HG02798 (cell line): ENCODE measurements around the gene TMEM168.
"Not testable (repeated sequence)": the region's sequence is repeated elsewhere in the genome, so short reads cannot be mapped to it uniquely, and the experiment has no call there.

ENCODE experiments used
- ATAC-seq: cut with Tn5 transposase; IDR thresholded peaks from one replicate; pipeline ENCODE4 v1.9.1; 2021; ENCODE audit warnings: mild to moderate bottlenecking; ENCODE audit not compliant: unreplicated experiment, poor library complexity

The TMEM168 gene

DNA sequence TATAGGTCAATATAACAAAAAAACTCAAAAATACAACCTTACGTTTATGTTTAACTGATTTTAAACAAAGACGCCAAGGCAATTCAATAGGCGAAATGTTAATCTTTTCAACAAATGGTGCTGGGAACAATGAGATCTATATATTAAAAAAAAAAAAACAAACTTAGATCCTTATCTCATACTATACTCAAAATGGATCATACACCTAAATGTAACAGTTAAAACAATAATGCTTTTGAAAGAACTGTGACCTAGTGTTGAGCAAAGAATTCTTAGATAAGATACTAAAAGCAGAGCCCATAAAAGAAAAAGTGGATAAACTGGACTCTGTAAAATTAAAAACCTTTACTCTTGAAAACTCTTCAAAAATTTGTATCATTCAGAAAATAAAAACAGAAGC lies 8.6 kb downstream of the TMEM168 start:
- no peak for ATAC-seq

DNA sequence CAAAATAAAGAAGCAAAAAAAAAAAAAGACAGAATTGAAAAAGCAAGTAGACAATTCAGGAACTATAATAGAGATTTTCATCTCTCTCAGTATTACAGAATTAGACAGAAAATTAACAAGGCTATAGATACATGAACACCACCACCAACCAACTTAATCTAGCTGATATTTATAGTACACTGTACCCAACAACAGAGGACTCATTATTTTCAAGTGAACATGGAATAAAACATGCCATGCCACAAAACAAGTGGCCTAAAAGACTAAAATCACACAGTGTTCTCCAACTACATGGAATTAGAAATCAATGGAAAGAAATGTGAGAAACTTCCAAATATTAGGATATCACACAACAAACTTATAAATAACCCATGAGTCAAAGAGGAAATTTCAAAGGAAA lies 9.1 kb downstream of the TMEM168 start:
- ATAC-seq, result no peak

DNA sequence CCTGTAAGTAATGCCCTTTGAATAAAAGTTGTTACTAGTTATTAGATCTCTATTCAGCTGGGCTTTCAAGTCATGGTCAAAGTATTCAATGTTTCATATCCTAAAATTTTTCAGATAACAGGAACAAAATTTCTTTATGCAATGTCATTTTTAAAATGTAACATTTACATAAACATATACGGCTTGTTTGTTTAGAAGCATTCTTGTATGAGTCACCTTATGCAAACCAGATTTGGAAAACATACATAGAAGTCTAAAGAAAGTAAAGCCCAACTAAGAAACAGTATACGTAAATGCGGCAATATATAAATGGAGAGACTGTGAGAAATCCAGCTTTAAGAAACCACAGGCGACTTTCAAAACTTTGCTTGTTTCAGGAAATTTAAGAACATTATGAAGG lies 10.5 kb downstream of the TMEM168 start:
- ATAC-seq, result no peak

DNA sequence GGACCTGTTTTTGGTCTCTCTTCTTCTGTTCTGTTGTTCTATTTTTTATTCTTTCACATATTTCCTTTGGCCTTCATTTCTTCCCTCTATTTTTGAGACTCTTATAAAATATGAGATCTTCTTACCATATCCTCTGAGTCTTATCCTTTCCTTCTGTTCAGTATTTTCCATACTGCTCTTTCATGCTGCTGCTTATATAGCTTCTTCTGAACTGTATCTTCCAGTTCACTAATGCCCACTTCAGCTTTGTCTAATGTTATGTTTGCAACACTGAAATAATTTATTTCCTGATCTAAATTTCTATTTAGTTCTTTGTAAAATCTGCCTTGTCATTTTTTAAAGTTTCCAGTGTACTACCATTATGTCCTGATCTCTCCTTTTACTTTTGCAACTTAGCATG lies 12.8 kb downstream of the TMEM168 start:
- no peak for ATAC-seq

DNA sequence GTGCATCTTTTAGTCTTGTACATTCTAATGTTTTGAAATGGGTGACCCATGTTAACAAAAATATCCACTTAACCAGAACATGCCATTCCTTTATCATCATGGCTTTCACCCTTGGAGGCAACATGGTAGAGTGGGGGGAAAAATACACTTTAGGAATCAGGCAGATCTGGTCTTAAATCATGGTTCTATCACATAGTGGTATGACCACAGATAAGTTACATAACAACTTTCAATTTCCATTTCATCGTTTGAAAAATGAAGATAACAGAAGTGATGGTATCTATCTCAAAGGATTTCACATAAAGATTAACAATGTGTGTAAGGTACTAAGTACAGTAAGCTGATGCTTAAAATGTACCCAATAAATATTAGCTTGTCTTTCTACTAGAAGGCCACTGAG lies 19.0 kb downstream of the TMEM168 start:
- ATAC-seq, result no peak

DNA sequence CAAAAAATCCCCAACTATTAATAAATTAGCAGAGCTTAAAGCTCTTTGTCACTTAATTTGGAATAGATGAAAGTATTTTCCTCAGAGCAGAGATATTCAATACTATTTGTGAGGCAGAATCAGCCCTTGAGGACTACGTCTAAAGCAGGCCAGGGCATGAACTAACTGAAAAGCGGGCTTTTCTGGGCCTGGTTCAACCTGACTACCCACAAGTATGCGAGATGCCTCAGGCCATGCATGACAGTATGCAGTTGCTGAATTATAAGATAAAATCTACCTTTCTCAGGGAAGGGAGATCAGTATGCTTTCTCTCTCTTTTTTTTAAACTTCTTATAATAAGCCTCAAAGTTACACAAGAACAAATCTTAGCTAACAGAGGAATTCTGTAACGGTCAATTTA lies 20.1 kb downstream of the TMEM168 start:
- ATAC-seq, result no peak

DNA sequence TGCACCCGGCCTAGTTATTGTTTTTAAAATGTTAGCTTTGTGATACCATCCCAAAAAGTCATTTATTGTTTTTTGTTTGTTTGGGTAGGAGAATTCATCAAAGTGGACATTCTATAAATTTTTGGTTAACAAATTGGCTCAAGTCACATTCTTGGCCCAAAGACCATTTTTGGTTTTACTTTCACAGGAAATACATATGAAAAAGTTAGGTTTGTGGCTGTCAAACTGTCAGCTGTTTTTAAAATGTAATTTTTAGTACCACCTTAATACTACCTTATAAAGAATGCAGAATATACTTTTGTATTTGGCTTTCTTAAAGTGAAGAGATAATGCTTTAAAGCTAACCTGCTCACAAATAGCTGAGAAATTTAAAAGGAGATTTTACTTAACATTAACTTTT lies 25.1 kb downstream of the TMEM168 start:
- ATAC-seq, result peak; percentile 52

DNA sequence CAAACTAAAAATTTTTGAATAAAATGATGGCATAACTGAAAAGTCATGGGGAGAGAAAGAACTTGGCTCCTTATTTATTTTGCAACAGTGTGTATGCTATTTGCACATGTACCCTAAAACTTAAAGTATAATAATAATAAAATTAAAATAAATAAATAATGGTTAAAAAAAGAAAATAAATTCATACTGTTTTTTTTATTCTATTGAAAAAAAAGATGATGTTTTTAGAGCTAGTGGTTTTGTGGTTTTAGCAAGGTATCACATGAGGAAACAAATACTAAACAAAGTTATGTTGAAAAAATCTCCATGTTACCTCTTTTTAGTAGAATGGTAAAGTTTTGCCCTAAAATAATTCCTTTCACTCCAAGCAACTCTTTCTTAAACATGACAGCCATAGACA lies 26.2 kb downstream of the TMEM168 start:
- ATAC-seq, result no peak

DNA sequence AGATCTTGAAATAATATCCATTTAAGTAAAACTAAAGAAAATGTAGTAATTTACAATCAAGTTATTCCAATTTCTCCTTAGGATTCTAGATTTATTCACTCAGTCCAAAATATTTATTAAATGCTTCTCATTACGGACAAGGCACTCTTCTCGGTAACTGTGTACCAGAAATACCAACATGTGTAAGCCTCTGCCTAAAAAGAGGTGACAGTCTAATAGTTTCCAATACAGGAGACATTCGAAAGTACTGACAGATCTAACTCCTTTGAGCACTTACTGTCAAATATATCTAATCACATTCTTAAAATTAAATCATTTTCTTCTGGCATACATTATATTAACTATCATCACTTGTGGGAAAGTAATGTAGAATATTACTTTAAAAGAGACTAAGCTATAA lies 26.9 kb downstream of the TMEM168 start:
- no peak for ATAC-seq

DNA sequence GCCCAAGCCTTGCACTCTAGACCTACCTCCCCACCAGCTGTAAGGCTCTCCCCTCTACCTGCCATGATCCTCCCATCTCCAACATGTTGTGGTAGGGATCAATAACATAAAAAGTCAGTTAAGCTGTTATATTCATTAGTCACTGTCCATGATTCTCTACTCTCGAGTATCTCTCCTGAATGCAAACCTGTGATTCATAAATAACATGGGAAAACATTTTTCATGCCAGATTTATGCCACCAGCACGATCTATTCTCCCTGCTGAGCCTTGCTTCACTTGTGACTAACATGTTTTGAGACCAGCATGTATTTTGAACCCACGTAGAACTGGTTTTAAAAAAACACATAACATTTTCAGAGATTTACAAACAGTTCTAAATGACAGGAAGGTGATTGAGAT lies 30.3 kb downstream of the TMEM168 start:
- no peak for ATAC-seq

DNA sequence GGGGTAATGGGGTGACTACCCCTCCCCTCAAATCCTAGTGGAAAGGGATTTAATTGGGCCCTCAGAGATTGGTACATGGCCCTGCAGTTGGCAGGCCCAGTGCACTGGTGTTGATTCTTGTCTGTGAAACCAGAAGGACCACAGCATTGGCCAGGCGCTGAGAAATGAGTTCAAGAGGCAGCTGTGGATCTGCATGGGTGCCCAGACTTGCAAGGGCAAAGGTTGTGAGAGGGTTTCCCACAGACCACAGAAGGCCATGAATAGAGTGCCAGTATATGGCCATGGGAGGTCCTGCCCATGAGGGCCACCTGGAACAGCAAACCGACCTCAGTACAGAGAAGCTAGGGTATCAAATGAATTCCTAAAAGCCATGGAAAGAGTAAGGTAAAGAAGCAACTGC lies 32.9 kb downstream of the TMEM168 start:
- ATAC-seq, result peak; percentile 84

DNA sequence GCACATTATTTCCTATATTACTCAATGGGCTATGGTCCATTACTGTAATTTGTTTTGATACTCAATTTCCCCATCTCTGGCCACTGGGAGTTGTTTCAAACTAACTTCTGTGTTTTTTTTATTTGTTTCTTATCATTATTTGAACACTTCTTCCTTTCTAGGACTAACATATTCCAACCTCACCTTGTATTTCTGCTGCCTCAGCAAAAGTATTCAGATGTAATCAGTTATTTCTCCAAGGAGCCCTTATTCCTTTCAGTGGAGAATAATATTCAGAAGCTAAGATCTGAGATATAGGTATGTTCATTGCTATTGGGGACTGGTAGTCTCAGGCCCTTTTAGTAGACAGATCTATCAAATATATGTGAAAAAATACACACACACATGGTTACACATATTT lies 36.9 kb downstream of the TMEM168 start:
- no peak for ATAC-seq

DNA sequence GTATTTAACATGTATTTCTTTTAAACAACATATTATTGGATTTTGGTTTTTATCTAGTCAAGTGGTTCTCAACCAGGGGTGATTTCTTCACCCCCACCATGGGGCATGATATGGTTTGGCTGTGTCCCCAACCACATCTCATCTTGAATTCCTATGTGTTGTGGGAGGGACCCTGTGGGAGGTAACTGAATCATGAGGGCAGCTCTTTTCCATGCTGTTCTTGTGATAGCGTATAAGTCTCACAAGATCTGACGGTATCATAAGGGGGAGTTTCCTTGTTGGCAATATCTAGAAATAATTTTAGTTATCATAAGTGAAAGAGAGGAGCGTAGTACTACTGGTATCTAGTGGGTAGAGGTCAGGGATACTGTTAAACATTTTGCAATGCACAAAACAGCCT lies 37.6 kb downstream of the TMEM168 start:
- no peak for ATAC-seq

DNA sequence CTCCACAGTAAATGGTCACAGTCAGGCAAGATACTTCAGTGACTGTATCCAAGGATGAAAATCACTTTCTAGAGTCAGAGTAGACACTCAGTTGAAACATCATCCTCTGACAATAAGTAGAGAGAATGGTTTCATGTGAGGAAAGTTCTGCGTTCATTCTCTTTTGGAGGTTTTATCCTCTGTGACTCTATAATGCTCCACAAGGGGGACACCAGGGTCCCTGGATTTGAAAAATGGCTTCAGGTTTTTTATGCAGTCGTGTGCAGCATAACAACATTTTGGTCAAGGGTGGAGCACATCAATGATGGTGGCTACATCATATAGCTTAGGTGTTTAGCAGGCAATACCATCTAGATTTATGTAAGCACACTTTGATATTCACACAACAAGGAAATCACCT lies 40.4 kb downstream of the TMEM168 start:
- ATAC-seq, result no peak

DNA sequence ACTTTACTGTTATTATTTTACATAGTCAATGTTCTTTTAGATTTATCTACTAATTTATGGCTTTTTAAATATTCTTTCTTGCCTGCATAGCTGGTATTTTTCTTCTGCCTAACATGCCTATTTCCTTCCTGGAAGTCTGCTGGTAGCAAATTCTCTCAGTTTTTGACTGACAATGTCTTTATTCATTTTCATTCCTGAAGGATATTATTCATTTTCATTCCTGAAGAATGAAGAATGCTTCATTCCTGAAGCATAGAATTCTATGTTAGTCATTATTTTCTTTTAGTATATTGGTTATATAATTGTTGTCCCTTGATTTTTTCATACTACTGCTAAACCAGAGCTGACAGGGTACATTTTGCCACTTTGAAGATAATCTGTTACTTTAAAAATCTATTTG lies 41.8 kb downstream of the TMEM168 start:
- no peak for ATAC-seq

DNA sequence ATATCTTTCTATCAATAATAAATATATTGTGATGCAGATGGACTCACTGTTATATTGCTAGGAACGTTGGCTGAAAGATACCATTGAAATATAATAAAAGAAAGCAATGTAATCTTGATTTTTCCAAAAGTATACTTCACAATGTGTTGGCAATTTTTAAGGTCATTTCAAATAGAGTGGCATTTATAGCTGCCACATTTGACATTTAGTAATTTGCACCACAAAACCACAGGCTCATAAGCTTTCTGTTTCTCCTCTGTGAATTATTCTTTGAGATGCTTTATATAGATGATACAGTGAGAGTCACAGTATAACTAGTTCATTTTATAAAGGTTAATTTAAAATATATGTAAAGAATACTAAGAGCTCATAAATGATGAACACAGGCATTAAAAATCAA lies 44.6 kb downstream of the TMEM168 start:
- ATAC-seq, result no peak

DNA sequence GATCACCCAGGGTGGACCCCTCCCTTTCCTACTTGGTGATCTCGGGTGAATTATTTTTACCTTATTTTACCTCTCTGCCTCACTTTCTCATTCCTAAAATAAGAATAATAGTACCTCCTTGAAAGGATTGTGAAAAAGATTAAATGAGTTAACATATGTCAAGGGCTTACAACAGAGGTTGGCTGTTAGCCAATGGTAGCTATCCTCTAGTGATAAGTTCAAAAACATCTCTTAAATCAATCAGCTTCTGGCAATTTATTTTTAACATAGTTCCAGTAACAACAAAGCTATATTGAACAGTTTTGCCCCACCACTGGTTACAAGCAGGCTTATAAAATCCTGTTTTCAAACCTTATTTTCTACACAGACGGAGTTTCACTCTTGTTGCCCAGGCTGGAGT lies 45.4 kb downstream of the TMEM168 start:
- no peak for ATAC-seq

DNA sequence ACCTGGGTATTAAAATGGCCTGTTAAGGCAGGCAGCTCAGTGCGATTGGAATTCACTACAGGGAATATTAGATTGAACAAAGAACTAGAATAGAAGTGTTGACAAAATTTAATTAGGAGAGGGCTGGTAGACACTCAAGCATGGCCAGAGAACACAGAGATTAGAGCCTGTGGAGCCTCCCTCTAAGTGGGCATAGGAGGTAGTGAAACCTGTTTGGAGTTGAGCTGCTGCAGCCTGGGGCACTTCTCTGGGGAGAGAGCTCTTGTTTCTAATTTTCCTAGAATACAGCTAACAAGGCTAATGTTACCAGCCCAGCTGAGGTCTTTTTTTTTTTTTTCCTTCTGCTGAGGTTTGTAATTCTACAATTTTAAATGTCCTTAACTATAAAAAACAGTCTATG lies 46.4 kb downstream of the TMEM168 start:
- ATAC-seq, result no peak

DNA sequence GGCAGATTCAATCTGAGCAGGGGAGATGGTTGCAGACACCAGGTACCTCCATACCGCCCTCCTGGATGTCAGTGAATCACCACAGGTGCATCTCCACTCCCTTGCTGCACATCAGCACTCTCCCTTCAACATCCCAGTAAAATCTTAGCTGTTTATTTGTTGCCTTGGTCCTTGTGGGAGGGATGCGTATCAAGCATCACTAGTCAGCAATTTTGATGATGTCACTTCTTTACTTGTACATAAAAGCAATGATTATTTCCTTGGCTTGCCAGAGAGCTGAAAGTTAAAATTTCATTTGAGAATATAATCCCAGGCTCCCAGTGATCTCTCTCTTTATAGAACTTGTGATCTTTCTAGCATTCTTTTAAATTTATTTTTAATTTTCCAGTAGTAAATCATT lies 49.5 kb downstream of the TMEM168 start:
- ATAC-seq, result no peak

DNA sequence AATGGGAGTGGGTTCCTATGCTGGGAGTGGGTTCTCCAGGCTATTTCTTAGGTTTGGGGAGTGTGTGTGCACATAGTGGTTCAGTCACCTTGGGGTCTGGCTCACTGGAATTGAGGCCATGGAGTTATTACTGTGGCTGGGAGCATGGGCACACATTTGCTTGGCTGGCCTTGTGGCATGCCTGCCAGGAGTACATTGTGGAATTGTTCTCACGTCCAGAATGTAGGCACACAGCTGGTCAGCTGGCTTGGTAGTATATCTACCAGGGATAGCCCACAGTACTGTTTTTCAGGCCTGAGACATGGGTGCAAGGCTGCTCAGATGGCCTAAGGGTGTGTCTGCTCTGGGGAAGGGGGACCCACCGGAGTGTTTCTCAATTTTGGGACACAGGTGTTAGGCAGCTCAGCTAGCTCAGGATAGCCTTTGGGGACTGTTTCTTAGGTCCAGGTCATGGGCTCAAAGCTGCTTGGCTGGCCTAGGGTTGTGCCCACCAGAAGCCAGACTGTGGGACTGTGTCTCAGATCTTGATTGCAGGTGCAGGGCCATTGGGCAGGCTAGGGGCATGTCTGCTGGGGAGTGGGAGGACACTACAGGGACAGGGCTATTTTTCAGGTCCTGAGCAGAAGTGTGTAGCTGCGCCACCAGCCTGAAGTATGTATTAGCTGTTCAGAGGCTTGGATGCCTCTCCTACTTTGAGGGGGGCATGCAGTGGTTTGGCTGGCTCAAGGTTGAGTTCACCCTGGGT lies 50.6 kb downstream of the TMEM168 start:
- ATAC-seq, result no peak

DNA sequence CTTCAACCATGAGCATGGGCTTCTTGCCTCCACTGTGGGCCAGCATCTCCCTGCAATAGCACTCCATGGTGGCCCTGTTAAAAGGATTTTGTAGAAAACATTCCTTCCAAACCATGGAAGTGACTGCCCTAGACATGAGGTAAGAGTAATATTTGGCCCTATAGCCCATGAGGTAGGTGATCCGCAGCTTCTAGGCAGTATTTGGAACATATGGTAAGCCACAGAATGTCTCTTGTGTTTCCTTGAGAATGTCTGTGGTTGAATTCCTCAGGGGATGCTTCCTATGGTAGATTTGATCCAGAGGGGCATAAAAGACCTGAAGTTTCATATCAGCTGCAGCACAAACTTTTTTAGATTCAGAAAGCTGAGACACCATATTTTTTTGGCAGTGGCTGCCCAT lies 54.9 kb downstream of the TMEM168 start:
- no peak for ATAC-seq

DNA sequence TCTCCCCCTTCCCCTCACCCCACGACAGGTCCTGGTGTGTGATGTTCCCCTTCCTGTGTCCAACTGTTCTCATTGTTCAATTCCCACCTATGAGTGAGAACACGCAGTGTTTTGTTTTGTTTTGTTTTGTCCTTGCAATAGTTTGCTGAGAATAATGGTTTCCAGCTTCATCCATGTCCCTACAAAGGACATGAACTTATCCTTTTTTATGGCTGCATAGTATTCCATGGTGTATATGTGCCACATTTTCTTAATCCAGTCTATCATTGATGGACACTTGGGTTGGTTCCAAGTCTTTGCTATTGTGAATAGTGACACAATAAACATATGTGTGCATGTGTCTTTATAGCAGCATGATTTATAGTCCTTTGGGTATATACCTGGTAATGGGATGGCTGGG lies 58.9 kb downstream of the TMEM168 start:
- not testable (repeated sequence) for ATAC-seq

DNA sequence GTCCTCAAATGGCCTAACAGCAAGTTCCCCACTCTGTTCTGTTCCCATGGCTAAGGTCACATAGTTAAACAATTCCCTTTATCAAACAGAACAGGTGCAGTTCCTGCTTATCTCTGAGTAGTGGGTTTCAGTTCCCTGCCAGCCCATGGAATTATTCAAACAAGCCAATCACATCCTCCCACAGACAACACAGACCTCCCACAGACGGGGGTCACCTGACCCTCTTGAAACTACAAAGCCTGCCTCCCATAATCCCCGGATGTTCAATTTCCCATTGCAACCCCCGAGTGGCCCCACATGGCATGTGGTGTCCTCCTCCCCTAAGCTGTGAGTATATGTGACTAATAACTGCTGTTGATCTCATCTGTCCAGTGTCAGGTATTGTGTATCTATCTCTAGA lies 64.1 kb downstream of the TMEM168 start:
- ATAC-seq, result no peak
